ENCODE results near the gene CTPS2. TPM values are rescaled to one million over a fixed set of nuclear protein-coding genes. Genes with fewer than 3 reads are reported as not detected.
A peak's percentile ranks its signal among the peaks of the same experiment; 100 is the strongest.
"Not testable (repeated sequence)": the region's sequence is repeated elsewhere in the genome, so short reads cannot be mapped to it uniquely, and the experiment has no call there.

CTPS2 gene
- total RNA-seq, 1 donor from 2014 or later = 4.9 TPM

DNA sequence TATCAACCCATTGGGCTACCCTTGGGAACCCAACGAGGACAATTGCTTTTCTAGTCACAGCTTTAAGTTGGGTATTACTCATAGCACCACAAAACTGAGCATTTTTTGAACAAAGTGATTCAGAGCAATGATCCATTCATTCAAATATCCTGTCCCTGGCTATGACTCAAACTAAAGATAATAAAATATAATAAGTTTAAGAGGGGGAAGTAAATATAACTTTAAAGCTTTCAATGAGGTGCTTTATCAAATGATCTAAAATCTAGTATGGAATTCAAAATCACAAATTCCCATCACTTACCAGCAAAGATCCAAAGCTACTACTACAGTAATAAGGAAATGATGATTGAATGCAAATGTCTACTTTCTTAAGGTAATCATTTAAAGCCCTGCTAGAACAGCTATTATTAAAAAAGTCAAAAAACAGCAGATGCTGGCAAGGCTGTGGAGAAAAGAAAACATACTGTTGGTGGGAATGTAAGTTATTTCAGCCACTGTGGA, 102.3 kb downstream of the CTPS2 start:
- intact Hi-C loops (cut with micrococcal nuclease) = no loop called here
- TF ChIP-seq, protein P1, sequence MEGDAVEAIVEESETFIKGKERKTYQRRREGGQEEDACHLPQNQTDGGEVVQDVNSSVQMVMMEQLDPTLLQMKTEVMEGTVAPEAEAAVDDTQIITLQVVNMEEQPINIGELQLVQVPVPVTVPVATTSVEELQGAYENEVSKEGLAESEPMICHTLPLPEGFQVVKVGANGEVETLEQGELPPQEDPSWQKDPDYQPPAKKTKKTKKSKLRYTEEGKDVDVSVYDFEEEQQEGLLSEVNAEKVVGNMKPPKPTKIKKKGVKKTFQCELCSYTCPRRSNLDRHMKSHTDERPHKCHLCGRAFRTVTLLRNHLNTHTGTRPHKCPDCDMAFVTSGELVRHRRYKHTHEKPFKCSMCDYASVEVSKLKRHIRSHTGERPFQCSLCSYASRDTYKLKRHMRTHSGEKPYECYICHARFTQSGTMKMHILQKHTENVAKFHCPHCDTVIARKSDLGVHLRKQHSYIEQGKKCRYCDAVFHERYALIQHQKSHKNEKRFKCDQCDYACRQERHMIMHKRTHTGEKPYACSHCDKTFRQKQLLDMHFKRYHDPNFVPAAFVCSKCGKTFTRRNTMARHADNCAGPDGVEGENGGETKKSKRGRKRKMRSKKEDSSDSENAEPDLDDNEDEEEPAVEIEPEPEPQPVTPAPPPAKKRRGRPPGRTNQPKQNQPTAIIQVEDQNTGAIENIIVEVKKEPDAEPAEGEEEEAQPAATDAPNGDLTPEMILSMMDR (IDR thresholded peaks at IDR 0.05; ENCODE audit: borderline replicate concordance) = no peak
- Histone ChIP-seq H3K27me3 (ENCODE audit: low read depth) (no peaks in the 10 kb centered on the region), H3K27ac (replicated peaks) (no peak overlapping the region), H3K36me3 (no peaks in the 10 kb centered on the region), H3K4me1 (peaks cover 6% of the 10 kb centered on the region), H3K9me3 (replicated peaks) (no peaks in the 10 kb centered on the region), H3K4me3 (no peak overlapping the region)
- no peak for DNase-seq

DNA sequence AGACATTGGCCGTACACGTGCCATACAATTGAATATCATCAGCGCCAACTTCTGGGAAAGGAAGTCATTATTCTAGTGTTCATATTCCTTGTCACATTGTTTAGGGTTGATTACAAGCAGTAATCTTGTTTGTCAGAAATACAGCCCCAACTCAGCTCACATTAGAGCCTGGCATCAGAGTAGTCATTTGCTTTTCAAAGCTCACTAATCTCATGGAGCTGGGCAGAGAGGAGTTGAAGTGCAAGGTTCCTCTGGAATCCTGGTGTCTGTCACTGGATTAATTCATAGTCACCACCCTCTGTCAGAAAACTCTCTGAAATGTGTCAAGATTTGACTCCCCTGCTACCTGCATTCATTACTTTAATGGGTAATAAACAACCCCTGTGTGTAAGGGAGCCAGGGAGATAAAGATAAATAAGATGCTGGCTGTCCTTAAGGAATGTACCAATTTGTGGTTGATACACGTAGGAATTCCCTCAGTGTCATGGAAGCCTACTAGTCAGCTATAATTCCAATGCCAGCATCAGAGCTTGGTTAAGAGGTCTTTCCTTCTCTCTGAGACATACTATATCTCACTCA, 106.2 kb downstream of the CTPS2 start:
- TF ChIP-seq, protein P1 (IDR thresholded peaks at IDR 0.05; ENCODE audit: borderline replicate concordance) = no peak
- intact Hi-C loops (cut with micrococcal nuclease) = no loop called here
- H3K27me3 ChIP-seq (ENCODE audit: low read depth) = no peaks in the 10 kb centered on the region
- H3K27ac ChIP-seq (replicated peaks) = peak overlapping the region; percentile 83
- H3K36me3 ChIP-seq = no peaks in the 10 kb centered on the region
- no peak overlapping the region for H3K4me3 ChIP-seq
- DNase-seq = no peak
- peaks cover 20% of the 10 kb centered on the region for H3K4me1 ChIP-seq
- no peaks in the 10 kb centered on the region for H3K9me3 ChIP-seq (replicated peaks)

DNA sequence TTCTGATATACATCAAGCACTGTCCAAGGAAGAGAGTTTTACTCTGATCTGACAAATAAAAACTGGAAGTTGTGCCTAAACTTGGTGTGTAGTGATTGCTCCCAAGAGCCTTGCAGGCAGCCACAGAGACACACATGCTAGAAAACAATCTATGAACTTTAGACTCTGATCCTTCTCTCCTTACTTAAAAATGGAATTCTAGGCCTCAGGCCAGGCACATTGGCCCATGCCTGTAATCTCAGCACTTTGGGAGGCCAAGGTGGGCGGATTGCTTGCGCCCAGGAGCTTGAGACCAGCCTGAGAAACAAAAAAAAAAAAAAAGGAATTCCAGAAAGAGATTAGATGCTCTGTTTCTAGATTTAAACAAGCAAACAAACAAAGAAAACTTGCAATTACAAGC, 108.1 kb downstream of the CTPS2 start:
- Histone ChIP-seq H3K4me3 (no peak overlapping the region), H3K4me1 (peaks cover 20% of the 10 kb centered on the region), H3K9me3 (replicated peaks) (no peaks in the 10 kb centered on the region), H3K36me3 (no peaks in the 10 kb centered on the region), H3K27me3 (ENCODE audit: low read depth) (no peaks in the 10 kb centered on the region), H3K27ac (replicated peaks) (peak overlapping the region; percentile 83)
- TF ChIP-seq, protein P1 (IDR thresholded peaks at IDR 0.05; ENCODE audit: borderline replicate concordance) = no peak
- no peak for DNase-seq
- intact Hi-C loops (cut with micrococcal nuclease) = no loop called here

DNA sequence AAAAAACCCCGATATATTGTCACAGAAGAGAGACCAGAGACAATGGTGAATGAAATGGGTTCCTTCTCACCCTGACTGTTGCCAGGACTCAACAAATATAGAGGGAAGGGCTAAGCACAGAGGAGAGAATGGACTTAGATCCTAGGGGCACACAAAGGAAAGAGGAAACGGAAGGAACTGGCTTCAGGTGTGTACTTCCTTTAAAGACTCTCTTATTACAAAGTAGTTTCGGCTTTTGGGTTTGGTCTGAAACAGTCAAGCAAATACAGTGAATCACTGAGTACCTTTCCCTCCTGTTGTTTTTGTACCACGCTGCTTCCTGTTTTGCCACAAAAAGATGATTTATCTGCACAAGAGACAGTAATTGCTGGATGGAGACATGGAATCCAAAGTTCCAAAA, 108.6 kb downstream of the CTPS2 start:
- peak overlapping the region; percentile 83 for H3K27ac ChIP-seq (replicated peaks)
- H3K4me1 ChIP-seq = peaks cover 20% of the 10 kb centered on the region
- DNase-seq = no peak
- H3K36me3 ChIP-seq = no peaks in the 10 kb centered on the region
- H3K4me3 ChIP-seq = no peak overlapping the region
- no peaks in the 10 kb centered on the region for H3K27me3 ChIP-seq (ENCODE audit: low read depth)
- TF ChIP-seq, protein P1 (IDR thresholded peaks at IDR 0.05; ENCODE audit: borderline replicate concordance) = no peak
- H3K9me3 ChIP-seq (replicated peaks) = no peaks in the 10 kb centered on the region
- intact Hi-C loops (cut with micrococcal nuclease) = no loop called here

DNA sequence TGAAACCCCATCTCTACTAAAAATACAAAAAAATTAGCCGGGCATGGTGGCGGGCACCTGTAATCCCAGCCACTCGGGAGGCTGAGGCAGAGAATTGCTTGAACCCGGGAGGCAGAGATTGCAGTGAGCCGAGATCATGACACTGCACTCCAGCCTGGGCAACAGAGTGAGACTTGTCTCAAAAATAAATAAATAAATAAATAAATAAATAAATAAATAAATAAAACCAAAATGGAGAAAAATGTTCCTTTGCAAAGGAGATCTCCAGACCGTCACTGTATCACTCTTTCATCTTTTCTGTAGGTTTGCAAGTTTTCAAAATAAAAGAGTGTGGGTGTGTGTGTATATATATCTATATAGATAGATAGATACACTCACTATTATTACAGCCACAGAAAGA, 109.2 kb downstream of the CTPS2 start:
- DNase-seq; H3K27me3 ChIP-seq (ENCODE audit: low read depth); H3K4me3 ChIP-seq; intact Hi-C loops (cut with micrococcal nuclease); H3K9me3 ChIP-seq (replicated peaks); H3K36me3 ChIP-seq: not testable (repeated sequence)
- Histone ChIP-seq H3K27ac (replicated peaks) (peak overlapping the region; percentile 83), H3K4me1 (peaks cover 20% of the 10 kb centered on the region)

DNA sequence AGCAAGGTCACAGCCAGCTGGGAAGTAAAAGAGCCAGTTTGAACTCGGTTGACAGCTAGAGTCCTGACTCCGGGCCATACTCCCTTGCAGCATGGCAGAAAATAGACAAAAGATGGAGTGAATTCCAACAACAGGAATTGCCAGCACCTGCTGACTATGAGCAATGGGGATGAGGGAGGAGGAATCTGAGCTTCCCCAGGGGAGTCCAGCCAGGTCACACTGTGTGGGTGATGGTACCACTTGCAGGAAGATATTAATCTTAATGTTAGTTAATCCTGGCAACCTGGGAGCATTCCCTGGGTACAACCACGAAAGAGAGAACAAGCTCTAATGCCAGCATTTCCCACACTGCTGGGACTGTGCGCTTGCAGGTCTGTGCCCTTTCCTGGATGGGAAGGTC, 110.6 kb downstream of the CTPS2 start:
- no peaks in the 10 kb centered on the region for H3K27me3 ChIP-seq (ENCODE audit: low read depth)
- intact Hi-C loops (cut with micrococcal nuclease) = no loop called here
- H3K9me3 ChIP-seq (replicated peaks) = no peaks in the 10 kb centered on the region
- H3K4me3 ChIP-seq = no peak overlapping the region
- H3K36me3 ChIP-seq = no peaks in the 10 kb centered on the region
- peak overlapping the region; percentile 83 for H3K27ac ChIP-seq (replicated peaks)
- TF ChIP-seq, protein P1 (IDR thresholded peaks at IDR 0.05; ENCODE audit: borderline replicate concordance) = no peak
- peaks cover 20% of the 10 kb centered on the region for H3K4me1 ChIP-seq
- DNase-seq = no peak

All from left ventricle myocardium inferior (tissue), 1 donor.